Mucosa of descending colon (tissue), 3 donors: ENCODE data around the gene RIOK1. TPM values are rescaled to one million over a fixed set of nuclear protein-coding genes. Genes with fewer than 3 reads are reported as not detected.
"Not testable (repeated sequence)": the region's sequence is repeated elsewhere in the genome, so short reads cannot be mapped to it uniquely, and the experiment has no call there.

ENCODE experiments used
- ATAC-seq: fragments of 200-7000 bp; cut with Tn5 transposase; one replicate; pipeline ENCODE4 v1.9.1; 2020; ENCODE audit warnings: mild to moderate bottlenecking, moderate library complexity
- DNase-seq, 3 donors: peaks; one replicate each; pipeline ENCODE4 v3.0.0-alpha.2; 2020
- H3K36me3 ChIP-seq: fragments of 200-600 bp; one replicate; pipeline ENCODE4 v1.8.0; 2021; ENCODE audit warnings: low read depth, mild to moderate bottlenecking
- H3K4me1 ChIP-seq: fragments of 200-600 bp; one replicate; pipeline ENCODE4 v1.8.0; 2021; ENCODE audit warnings: low read depth, mild to moderate bottlenecking
- H3K4me3 ChIP-seq: fragments of 200-600 bp; one replicate; pipeline ENCODE4 v1.8.0; 2021; ENCODE audit warnings: mild to moderate bottlenecking
- H3K9me3 ChIP-seq: fragments of 200-600 bp; one replicate; pipeline ENCODE4 v1.8.0; 2021; ENCODE audit warnings: mild to moderate bottlenecking
- CTCF ChIP-seq: fragments of 200-600 bp; IDR thresholded peaks from one replicate; pipeline ENCODE4 v1.8.0; 2022; ENCODE audit warnings: antibody characterized with exemption, mild to moderate bottlenecking
- intact Hi-C, 2 donors: fragments of 100-400 bp; cut with DNase I in 1 of 2; cut with micrococcal nuclease in 1 of 2; formaldehyde crosslinking; loops; one replicate each; pipeline versions ENCODE4 v1.11.0 to v1.11.1; 2022; cut with DNase I, micrococcal nuclease
- total RNA-seq, 3 donors: library from RNA; stranded (reverse); fragmentation: NEBNext Ultra II Directional in 2 of 3; extraction: Animal tissue kit (Norgen Biotek cat#: 25700) in 2 of 3; gene quantifications; one replicate each; pipeline versions ENCODE4 v1.2.1 to v1.2.4, GENCODE V29; 2021 to 2023
- donor health status: DM: no; HTN: no; CAD: no; lungs with moderate emphysema.
- donor health status: DM: no; HTN: no; CAD: no.
- donor health status: DM: no; HTN: yes; CAD: no.

Gene RIOK1
- total RNA-seq, 3 donors from 2014 or later = 12.1 to 19.8 (median 15.0) TPM

- no peak for TF ChIP-seq CTCF
- no peaks in the 10 kb centered on the region for H3K36me3 ChIP-seq
- H3K4me1 ChIP-seq = no peaks in the 10 kb centered on the region
- DNase-seq (no peak), ATAC-seq (no peak)
- intact Hi-C loops = no loop called here
- no peak overlapping the region for H3K4me3 ChIP-seq
- no peaks in the 10 kb centered on the region for H3K9me3 ChIP-seq
These were observed 63.3 kb downstream of the RIOK1 start for GRCh38 chr6:7452898-7453297.

GRCh38 chr6:7454696-7455358 lies 65.2 kb downstream of the RIOK1 start:
- no peak for ATAC-seq
- no peaks in the 10 kb centered on the region for H3K4me1 ChIP-seq

GRCh38 chr6:7456302-7456701 lies 66.7 kb downstream of the RIOK1 start:
- ATAC-seq, DNase-seq, H3K4me1 ChIP-seq, H3K9me3 ChIP-seq, H3K36me3 ChIP-seq, H3K4me3 ChIP-seq, intact Hi-C loops: not testable (repeated sequence)

More at GRCh38 chr6:7454696-7455358, 65.2 kb downstream of the RIOK1 start:
- intact Hi-C loops = no loop called here
- Histone ChIP-seq H3K4me3 (no peak overlapping the region), H3K9me3 (no peaks in the 10 kb centered on the region), H3K36me3 (no peaks in the 10 kb centered on the region)
- DNase-seq = no peak
- TF ChIP-seq CTCF = no peak

GRCh38 chr6:7461416-7461815 lies 71.8 kb downstream of the RIOK1 start:
- H3K4me3 ChIP-seq = no peak overlapping the region
- ATAC-seq (no peak), DNase-seq (no peak)
- no peaks in the 10 kb centered on the region for H3K9me3 ChIP-seq
- intact Hi-C loops = no loop called here
- no peak for TF ChIP-seq CTCF
- no peaks in the 10 kb centered on the region for H3K4me1 ChIP-seq
- H3K36me3 ChIP-seq = no peaks in the 10 kb centered on the region

GRCh38 chr6:7463785-7464184 lies 74.2 kb downstream of the RIOK1 start:
- Histone ChIP-seq H3K36me3 (no peaks in the 10 kb centered on the region), H3K4me3 (no peak overlapping the region), H3K9me3 (no peaks in the 10 kb centered on the region), H3K4me1 (no peaks in the 10 kb centered on the region)
- DNase-seq = peak in 1 of 3 donors; percentile 58
- intact Hi-C loops = no loop called here
- peak; percentile 79 for ATAC-seq
- no peak for TF ChIP-seq CTCF

- no peaks in the 10 kb centered on the region for H3K9me3 ChIP-seq
- intact Hi-C loops = no loop called here
- no peak overlapping the region for H3K4me3 ChIP-seq
- H3K36me3 ChIP-seq = no peaks in the 10 kb centered on the region
- H3K4me1 ChIP-seq = no peaks in the 10 kb centered on the region
- ATAC-seq (peak; percentile 80), DNase-seq (peak in 2 of 3 donors; percentile 41 to 43)
- no peak for TF ChIP-seq CTCF
These were observed 77.6 kb downstream of the RIOK1 start for GRCh38 chr6:7467007-7467897.
